RWPE2 (cell line): ENCODE results near the gene PRDM16.

Experiments used
- ATAC-seq: fragments of 200-7000 bp; cut with Tn5 transposase; 3 replicates; pipeline ENCODE4 v1.9.1; 2021; ENCODE audit warnings: low read depth
- DNase-seq: peaks from one replicate; pipeline ENCODE4 v3.0.0-alpha.2; 2020; ENCODE audit warnings: low spot score
- H3K27ac ChIP-seq: fragments of 450-650 bp; 2 replicates; pipeline ENCODE4 v1.5.1; 2017; ENCODE audit warnings: mild to moderate bottlenecking; ENCODE audit not compliant: poor library complexity, severe bottlenecking
- H3K27me3 ChIP-seq: fragments of 250-450 bp; sonication (Bioruptor Pico); 2 replicates; pipeline ENCODE4 v1.5.1; 2021; ENCODE audit warnings: mild to moderate bottlenecking, moderate library complexity; ENCODE audit not compliant: insufficient read depth, poor library complexity, severe bottlenecking
- H3K36me3 ChIP-seq: fragments of 250-450 bp; sonication (Bioruptor Pico); 2 replicates; pipeline ENCODE4 v1.5.1; 2020; ENCODE audit warnings: low read depth, mild to moderate bottlenecking, moderate library complexity
- H3K4me1 ChIP-seq: fragments of 250-450 bp; sonication (Bioruptor Pico); 2 replicates; pipeline ENCODE4 v1.5.1; 2021; ENCODE audit warnings: mild to moderate bottlenecking, moderate library complexity; ENCODE audit not compliant: insufficient read depth, poor library complexity, severe bottlenecking
- H3K4me3 ChIP-seq: fragments of 250-450 bp; sonication (Bioruptor Pico); 2 replicates; pipeline ENCODE4 v1.5.1; 2021; ENCODE audit warnings: mild to moderate bottlenecking, moderate library complexity; ENCODE audit not compliant: severe bottlenecking
- H3K9me3 ChIP-seq: fragments of 250-450 bp; sonication (Bioruptor Pico); 2 replicates; pipeline ENCODE4 v1.5.1; 2021; ENCODE audit warnings: mild to moderate bottlenecking, moderate library complexity; ENCODE audit not compliant: severe bottlenecking
- TF ChIP-seq, protein P1 (sequence below): fragments of 450-650 bp; IDR thresholded peaks from one replicate; pipeline ENCODE4 v1.5.1; 2017; ENCODE audit warnings: mild to moderate bottlenecking, moderate library complexity; ENCODE audit not compliant: poor library complexity, severe bottlenecking

Gene PRDM16

DNA sequence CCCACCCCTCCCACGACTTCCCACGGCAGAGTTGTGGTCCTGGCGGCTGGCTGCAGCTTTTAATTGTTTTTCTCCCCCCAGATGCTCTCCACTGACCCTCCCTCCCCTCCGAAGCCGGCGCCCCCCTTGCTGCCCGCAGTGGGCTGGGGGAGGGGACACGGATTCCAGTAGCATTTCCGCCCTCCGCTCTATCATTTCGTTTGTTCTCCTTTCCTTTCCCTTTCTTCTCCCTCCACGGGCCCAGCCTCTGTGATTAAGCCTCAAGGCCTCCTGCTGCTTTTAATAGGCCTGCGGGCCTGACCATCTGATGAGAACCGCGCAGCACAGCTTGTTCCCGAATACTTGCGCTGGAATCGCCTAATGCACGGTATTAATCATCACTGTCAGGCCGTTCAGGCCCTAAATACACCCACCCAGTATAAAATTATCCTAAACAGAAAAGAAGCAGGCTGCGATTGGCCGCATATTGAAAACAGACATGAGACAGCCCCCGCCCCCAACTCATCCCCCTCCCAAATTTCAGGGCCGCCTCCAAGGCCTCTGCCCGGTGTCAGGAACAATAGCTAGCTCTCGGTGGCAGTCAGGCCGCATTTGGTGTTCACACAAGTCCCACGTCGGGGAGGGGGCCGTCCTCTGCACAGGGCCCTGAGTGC lies 283.4 kb downstream of the PRDM16 start:
- Histone ChIP-seq H3K27ac (no peak overlapping the region), H3K36me3 (no peaks in the 10 kb centered on the region), H3K9me3 (no peaks in the 10 kb centered on the region), H3K4me3 (no peak overlapping the region), H3K27me3 (peaks cover 15% of the 10 kb centered on the region), H3K4me1 (no peaks in the 10 kb centered on the region)
- ATAC-seq: 0 out of 3 replicates have a peak, but pooled peaks have one; percentile 34
- DNase-seq: no peak
- TF ChIP-seq, protein P1, sequence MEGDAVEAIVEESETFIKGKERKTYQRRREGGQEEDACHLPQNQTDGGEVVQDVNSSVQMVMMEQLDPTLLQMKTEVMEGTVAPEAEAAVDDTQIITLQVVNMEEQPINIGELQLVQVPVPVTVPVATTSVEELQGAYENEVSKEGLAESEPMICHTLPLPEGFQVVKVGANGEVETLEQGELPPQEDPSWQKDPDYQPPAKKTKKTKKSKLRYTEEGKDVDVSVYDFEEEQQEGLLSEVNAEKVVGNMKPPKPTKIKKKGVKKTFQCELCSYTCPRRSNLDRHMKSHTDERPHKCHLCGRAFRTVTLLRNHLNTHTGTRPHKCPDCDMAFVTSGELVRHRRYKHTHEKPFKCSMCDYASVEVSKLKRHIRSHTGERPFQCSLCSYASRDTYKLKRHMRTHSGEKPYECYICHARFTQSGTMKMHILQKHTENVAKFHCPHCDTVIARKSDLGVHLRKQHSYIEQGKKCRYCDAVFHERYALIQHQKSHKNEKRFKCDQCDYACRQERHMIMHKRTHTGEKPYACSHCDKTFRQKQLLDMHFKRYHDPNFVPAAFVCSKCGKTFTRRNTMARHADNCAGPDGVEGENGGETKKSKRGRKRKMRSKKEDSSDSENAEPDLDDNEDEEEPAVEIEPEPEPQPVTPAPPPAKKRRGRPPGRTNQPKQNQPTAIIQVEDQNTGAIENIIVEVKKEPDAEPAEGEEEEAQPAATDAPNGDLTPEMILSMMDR: no peak

DNA sequence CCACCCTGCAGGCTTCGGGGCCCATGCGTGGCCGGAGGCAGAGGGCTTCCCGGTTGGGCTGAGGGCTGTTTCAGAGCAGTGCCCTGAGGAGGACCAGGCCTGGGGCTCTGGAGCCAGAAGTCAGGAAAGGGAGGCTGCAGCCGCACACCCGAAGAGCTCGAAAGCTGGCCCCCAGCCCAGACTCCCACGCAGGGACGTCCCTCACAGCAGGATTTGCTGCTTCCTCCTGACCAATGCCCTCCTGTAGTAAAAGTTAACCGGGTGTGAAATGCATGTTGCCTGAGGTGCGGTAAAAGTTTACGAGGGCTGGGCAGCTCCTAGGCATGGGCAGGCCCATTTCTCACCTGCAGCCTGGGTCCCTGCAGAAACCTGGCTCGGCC lies 283.9 kb downstream of the PRDM16 start:
- no peak overlapping the region for H3K4me3 ChIP-seq
- H3K9me3 ChIP-seq: no peaks in the 10 kb centered on the region
- H3K4me1 ChIP-seq: no peaks in the 10 kb centered on the region
- H3K27ac ChIP-seq: no peak overlapping the region
- H3K36me3 ChIP-seq: no peaks in the 10 kb centered on the region
- H3K27me3 ChIP-seq: peaks cover 19% of the 10 kb centered on the region
- ATAC-seq: no peak
- TF ChIP-seq, protein P1: no peak
- no peak for DNase-seq

DNA sequence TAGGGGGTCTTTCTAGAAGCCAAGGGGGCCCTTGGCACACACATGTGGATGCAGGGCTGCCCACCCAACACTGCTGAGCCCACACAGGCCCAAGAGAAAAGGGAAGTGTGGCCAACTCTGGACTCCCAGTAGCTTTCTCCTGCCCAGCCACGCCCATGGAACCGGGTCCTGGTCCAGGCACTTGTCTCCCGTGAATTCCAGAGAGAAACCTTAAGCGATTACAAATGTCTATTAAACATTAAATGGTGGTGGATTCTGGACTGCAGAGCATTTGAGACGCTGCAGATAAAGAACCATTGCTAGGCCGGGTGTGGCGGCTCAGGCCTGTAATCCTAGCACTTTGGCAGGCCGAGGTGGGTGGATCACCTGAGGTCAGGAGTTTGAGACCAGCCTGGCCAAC lies 284.9 kb downstream of the PRDM16 start:
- TF ChIP-seq, protein P1: no peak
- no peak for DNase-seq
- Histone ChIP-seq H3K27ac (no peak overlapping the region), H3K27me3 (peaks cover 24% of the 10 kb centered on the region), H3K4me1 (no peaks in the 10 kb centered on the region), H3K4me3 (no peak overlapping the region), H3K36me3 (no peaks in the 10 kb centered on the region), H3K9me3 (no peaks in the 10 kb centered on the region)
- ATAC-seq: no peak

DNA sequence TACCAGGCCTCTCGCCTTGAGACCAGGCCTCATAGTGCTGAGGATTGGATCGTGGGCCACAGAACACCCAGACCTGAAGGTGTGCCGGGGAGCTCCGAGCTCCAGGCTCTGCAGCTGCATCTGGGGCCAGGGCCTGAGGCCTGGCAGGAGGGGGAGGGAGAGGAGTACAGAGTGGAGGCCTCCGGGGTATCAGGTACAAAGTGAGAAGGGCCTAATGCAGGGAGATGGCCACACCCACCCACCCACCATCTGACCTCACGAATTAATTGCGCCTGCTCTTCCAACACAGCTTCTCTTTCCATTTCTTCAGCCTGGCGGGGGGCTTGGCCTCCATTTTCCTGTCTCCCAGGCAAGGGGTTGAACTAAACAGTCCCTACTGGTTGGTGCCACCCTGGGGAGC lies 286.1 kb downstream of the PRDM16 start:
- DNase-seq: no peak
- Histone ChIP-seq H3K4me1 (no peaks in the 10 kb centered on the region), H3K36me3 (no peaks in the 10 kb centered on the region), H3K27ac (no peak overlapping the region), H3K9me3 (no peaks in the 10 kb centered on the region), H3K27me3 (peaks cover 36% of the 10 kb centered on the region), H3K4me3 (no peak overlapping the region)
- TF ChIP-seq, protein P1: no peak
- ATAC-seq: no peak
